SK-N-SH (cell line): ENCODE measurements around the gene NFYA.

Experiments used
- CTCF ChIP-seq: fragments of 200-600 bp; sonication (generic); IDR thresholded peaks from 2 replicates; pipeline ENCODE4 v1.6.1; 2017; ENCODE audit warnings: antibody characterized with exemption, mild to moderate bottlenecking, moderate library complexity
- EP300 ChIP-seq, 2 experiments: IDR thresholded peaks; 2 replicates each; pipeline versions ENCODE4 v1.4.0 to v1.6.1; 2012; ENCODE audit warnings: borderline replicate concordance in 1 of 2, low read depth in 1 of 2, low read length in 1 of 2
- GABPA ChIP-seq: IDR thresholded peaks from 2 replicates; pipeline ENCODE4 v1.4.0; 2012; ENCODE audit warnings: low read depth, mild to moderate bottlenecking
- JUND ChIP-seq: IDR thresholded peaks from 2 replicates; pipeline ENCODE4 v1.4.0; 2012
- MAX ChIP-seq: IDR thresholded peaks from 2 replicates; pipeline ENCODE4 v1.4.0; 2012; ENCODE audit warnings: low read depth
- NRF1 ChIP-seq: IDR thresholded peaks from 2 replicates; pipeline ENCODE4 v1.6.1; 2012; ENCODE audit warnings: low read depth, mild to moderate bottlenecking, low read length
- POLR2AphosphoS5 ChIP-seq: IDR thresholded peaks from 2 replicates; pipeline ENCODE4 v1.6.1; 2012; ENCODE audit warnings: low read depth, low read length
- SMC3 ChIP-seq: IDR thresholded peaks from 2 replicates; pipeline ENCODE4 v1.6.1; 2012; ENCODE audit warnings: low read depth, low read length, improper control_type of control experiment
- TAF1 ChIP-seq: IDR thresholded peaks from 2 replicates; pipeline ENCODE4 v1.6.1; 2012; ENCODE audit warnings: low read depth, mild to moderate bottlenecking, low read length, moderate library complexity, borderline replicate concordance
- USF1 ChIP-seq: IDR thresholded peaks from 2 replicates; pipeline ENCODE4 v1.4.0; 2012; ENCODE audit warnings: low read depth, borderline replicate concordance
- USF2 ChIP-seq: fragments of 150-350 bp; IDR thresholded peaks from 2 replicates; pipeline ENCODE4 v1.6.1; 2017; ENCODE audit warnings: antibody characterized with exemption, low read length, low read depth, borderline replicate concordance

- TF ChIP-seq SMC3, result no peak
- TF ChIP-seq EP300 (IDR thresholded peaks at IDR 0.05; ENCODE audit: borderline replicate concordance in 1 of 2, low read depth in 1 of 2, low read length in 1 of 2), result no peak
- TF ChIP-seq USF1, result no peak
- peak; percentile 63 for TF ChIP-seq CTCF
- TF ChIP-seq JUND, result no peak
- no peak for TF ChIP-seq MAX
- no peak for TF ChIP-seq POLR2AphosphoS5
- no peak for TF ChIP-seq USF2
- no peak for TF ChIP-seq NRF1
- TF ChIP-seq TAF1, result no peak
- no peak for TF ChIP-seq GABPA
Measured at GRCh38 chr6:41039060-41039998, 33.4 kb upstream of the NFYA start, which contains the start of gene UNC5CL.
